Measurements from ENCODE around the gene IRF7.
"Not testable (repeated sequence)": the region's sequence is repeated elsewhere in the genome, so short reads cannot be mapped to it uniquely, and the experiment has no call there.

IRF7 gene

GRCh38 chr11:615504-616319, at the start of gene IRF7:
IRF7 (minus strand) TSS chr11:615950; CDS start chr11:615364, 586 bp downstream.
- peak; percentile 63 for DNase-seq

DNA sequence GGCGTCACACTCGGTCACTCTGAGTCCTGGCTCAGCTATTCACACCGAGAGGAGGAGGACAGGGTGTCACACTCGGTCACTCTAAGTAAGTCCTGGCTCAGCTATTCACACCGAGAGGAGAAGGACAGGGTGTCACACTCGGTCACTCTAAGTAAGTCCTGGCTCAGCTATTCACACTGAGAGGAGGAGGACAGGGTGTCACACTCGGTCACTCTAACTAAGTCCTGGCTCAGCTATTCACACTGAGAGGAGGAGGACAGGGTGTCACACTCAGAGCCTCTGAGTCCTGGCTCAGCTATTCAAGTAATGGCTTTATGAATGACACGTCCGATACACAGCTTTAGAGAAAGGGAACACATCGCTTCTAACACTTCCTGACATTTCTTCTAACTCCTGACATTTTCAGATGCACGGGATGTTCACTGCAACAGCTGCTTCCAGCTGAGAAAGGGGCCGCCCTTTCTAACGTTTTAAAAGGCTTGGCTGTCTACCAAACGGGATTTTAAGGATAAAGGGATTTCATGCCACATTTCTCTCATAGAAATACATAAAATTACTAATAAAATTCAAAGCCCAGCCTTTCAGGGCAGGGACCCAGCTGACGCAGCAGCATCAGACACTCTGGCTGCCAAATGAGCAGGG, 49.4 kb upstream of the IRF7 start:
- DNase-seq: no peak

DNA sequence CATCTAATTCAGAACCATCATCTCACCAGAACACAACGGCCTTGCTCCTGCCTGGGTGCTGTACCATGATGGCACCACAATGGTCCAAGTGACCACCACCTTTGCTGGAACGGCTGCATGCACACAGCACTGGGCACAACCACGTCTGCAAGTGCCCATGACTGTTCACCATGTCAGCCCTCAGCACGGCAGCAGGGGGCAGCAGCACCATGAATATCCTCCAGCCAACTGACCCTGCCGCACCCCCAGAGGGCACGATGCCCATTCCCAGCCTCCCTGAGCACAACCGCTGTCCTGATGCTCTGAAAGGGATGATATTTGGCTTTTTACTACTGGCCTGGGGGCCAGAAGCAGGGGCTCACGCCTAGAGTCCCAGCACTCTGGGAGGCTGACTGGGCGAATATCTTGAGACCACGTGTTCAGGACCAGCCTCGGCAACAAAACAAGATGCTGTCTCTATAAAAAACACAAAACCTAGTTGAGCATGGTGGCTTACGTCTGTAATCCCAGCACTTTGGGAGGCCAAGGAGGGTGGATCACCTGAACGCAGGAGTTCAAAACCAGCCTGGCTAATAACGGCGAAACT, 47.0 kb upstream of the IRF7 start:
- no peak for DNase-seq

DNA sequence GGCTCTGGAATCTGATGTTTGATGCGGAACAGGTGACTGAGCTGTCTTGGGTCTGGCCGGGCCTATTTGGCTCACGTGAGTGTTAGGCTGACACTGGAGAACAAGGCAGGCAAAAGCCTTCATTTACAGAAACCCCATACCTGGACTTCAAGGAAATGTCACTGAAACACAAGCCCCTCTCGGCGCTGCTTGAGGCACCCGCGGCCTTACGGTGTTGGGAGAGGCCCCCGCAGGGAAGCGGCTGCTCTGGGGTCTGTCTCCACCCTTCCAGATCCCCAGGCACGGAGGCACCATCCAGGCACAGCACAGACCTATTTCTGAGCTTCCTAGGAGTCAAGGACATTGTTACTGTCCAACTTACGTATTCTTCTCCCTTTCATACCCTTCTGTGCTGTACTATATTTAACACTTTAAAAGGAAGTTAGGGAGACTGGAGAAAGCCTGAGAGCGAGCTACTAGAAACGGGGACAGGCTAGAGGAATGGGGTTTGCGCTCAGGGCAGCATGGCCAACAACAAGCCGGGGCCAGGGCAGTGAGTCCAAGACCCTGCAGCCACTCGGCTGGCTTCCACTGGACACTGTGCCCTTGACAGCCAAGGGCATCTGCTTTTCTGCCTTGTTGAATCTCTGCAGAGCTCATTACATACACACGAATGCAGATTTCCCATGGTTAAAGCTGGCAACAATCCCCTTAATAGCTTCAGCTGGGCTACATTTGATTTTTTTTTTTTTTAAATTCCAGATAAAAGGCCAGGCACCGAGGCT, 45.1 kb upstream of the IRF7 start:
- no peak for DNase-seq

GRCh38 chr11:660281-660680, 44.5 kb upstream of the IRF7 start:
- DNase-seq: no peak

- no peak for DNase-seq
These were observed 43.9 kb upstream of the IRF7 start for GRCh38 chr11:659532-660085.

- DNase-seq: no peak
These were observed 42.0 kb upstream of the IRF7 start for GRCh38 chr11:657691-658126.

DNA sequence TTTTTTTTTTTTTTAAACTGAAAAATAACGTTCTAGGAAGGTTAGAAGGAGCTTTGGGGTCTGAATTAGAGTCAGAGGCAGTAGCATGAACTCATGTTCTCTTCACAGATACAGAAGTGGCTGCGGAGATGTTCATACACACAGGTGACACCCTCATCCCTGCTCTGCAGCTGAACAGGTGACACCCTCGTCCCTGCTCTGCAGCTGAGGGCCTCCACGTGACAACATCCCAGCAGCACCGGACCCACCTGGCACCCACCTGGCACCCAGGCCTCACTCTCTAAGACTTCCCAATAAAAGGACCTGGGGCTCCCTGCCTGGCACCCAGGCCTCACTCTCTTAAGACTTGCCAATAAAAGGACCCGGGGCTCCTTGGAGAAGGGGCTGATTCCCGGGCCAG, 41.1 kb upstream of the IRF7 start:
- no peak for DNase-seq

- no peak for DNase-seq
These were observed 40.7 kb upstream of the IRF7 start for GRCh38 chr11:656426-656825.

GRCh38 chr11:655036-655726, 39.4 kb upstream of the IRF7 start:
- DNase-seq: no peak

DNA sequence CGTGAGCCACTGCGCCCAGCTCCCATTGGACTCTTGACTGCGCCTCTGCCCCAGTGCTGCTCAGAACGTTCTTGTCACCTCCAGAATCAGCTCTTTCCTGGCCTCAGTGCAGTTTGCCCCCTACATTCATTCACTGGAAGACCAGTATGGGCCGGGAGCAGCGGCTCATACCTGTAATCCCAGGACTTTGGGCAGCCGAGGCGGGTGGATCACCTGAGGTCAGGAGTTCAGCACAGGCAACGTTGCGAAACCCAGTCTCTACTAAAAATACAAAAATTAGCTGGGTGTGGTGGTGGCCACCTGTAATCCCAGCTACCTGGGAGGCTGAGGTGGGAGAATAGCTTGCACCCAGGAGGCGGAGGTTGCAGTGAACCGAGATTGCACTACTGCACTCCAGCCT, 38.7 kb upstream of the IRF7 start:
- not testable (repeated sequence) for DNase-seq

DNA sequence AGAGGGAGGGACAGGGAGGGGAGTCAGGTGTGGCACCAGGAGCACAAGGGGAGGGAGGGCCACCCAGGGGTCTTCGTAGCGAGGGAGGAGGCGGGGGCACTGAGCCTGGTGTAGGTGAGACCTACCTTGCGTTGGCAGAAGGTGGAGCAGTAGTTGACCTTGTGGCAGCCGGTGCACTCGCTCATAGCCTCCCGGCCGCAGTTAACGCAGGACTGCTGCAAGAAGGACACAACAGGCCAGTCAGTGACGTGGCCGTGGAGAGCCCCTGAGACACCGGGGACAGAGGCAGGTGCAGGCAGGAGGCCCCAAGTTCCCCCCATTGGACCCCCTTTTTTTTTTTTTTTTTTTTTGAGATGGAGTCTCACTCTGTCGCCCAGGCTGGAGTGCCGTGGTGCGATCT, 38.1 kb upstream of the IRF7 start:
- DNase-seq: no peak

DNA sequence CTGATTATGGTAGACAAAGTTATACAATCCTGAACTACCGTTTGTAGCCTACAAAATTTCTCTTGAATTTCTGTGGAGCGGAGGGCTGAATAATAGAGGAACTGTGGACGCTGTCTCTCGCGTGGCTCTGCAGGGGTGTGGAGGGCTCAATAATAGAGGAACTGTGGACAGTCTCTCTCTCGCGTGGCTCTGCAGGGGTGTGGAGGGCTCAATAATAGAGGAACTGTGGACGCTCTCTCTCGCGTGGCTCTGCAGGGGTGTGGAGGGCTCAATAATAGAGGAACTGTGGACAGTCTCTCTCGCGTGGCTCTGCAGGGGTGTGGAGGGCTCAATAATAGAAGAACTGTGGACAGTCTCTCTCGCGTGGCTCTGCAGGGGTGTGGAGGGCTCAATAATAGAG, 37.4 kb upstream of the IRF7 start:
- not testable (repeated sequence) for DNase-seq

DNA sequence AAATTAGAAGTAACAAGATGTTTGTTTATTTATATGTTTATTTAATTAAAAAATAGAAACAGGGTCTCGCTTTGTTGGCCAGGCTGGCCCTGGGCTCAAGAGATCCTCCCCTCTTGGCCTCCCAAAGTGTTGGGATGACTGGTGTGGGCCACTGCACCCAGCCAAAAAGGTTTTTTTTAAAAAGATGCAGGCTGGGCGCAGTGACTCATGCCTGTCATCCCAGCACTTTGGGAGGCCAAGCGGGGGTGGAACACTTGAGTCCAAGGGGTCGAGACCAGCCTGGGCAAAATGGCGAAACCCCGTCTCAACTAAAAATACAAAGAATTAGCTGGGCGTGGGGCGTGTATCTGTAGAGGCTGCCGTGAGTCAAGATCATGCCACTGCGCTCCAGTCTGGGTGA, 34.7 kb upstream of the IRF7 start:
- DNase-seq: no peak

DNA sequence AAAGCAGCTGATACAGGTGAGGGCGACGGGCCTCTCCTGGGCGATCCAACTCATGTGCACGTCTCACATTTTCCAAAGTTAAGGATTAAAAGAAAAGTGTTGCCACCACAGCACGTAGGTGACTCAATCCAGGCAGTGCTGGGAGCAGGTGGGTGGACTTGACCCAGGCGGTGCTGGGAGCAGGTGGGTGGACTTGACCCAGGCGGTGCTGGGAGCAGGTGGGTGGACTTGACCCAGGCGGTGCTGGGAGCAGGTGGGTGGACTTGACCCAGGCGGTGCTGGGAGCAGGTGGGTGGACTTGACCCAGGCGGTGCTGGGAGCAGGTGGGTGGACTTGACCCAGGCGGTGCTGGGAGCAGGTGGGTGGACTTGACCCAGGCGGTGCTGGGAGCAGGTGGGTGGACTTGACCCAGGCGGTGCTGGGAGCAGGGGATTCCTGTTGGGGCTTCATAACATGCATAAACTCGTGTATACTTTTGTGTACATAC, 32.0 kb upstream of the IRF7 start:
- DNase-seq: not testable (repeated sequence)

GRCh38 chr11:646214-646613, 30.5 kb upstream of the IRF7 start:
- DNase-seq: no peak

- DNase-seq: no peak
These were observed 29.8 kb upstream of the IRF7 start for GRCh38 chr11:645536-645935.

DNA sequence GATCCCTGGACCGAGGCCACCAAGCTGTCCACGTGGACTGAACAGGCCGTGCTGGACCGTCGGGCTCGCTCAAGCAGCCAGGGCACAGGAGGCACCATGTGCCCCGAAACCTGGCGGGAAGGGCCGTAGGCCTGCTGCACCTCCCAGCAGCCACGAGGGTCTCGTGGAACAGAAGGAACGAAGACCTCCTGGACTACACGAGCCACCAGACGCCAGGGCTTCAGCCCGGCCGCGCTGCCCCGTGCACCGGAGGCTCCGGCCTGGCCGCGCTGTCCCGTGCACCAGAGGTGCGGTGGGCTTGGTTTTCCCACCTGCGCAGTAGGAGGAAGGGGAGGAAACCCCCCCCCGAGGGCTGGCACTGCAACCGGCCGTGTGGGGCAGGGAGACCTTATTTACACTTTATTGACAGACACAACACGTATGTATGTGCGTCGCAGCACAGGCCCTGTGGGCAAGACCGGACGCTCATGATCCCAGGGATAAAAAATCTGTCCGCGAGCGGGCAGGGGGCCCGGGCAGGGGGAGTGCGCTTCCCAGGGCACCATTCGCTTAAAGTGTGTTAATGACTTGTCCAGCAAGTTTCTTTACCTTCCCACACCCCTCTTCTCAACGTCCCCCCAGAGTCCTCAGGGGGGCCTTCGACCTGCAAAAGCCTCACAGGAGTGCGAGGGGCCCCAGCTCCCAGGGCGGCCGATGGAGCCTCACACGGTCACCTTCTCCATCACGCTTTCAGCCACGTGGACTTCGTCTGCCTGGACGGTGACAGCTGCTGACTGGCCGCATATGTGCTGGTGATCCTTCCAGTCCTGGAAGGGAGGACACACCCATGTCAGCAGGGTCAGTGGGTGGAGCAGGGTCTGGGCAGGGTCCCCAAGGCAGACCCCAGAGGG, 28.3 kb upstream of the IRF7 start:
- DNase-seq: no peak

DNA sequence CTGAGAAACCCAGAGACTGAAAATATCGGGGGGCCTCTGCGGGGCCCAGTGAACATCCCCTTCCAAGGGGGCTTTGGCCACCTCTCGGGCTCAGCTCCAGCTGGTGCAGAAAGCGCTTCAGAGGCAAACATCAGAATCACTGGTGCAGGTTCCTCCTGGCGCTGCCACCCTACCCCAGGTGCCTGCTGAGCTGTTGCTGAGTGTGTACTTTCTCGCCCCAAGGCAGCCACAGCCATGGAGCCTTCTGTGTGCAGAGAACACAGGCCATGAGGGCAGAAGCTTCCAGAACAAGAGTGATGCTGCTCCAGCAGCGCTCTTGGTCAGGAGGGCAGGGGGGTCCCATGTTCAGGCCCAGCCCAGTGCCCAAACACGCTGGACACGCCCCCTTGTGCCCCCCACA, 27.6 kb upstream of the IRF7 start:
- no peak for DNase-seq

GRCh38 chr11:641806-642370, 26.1 kb upstream of the IRF7 start:
- no peak for DNase-seq
